Superior temporal gyrus (tissue), 1 donor: ENCODE measurements around the gene NES.

Source experiments
- DNase-seq: peaks from one replicate; pipeline ENCODE4 v3.0.0-alpha.2; 2016; ENCODE audit errors: extremely low spot score

NES gene

GRCh38 chr1:156623946-156624813 is 53.0 kb downstream of the NES start:
- DNase-seq, result peak; percentile 57

DNA sequence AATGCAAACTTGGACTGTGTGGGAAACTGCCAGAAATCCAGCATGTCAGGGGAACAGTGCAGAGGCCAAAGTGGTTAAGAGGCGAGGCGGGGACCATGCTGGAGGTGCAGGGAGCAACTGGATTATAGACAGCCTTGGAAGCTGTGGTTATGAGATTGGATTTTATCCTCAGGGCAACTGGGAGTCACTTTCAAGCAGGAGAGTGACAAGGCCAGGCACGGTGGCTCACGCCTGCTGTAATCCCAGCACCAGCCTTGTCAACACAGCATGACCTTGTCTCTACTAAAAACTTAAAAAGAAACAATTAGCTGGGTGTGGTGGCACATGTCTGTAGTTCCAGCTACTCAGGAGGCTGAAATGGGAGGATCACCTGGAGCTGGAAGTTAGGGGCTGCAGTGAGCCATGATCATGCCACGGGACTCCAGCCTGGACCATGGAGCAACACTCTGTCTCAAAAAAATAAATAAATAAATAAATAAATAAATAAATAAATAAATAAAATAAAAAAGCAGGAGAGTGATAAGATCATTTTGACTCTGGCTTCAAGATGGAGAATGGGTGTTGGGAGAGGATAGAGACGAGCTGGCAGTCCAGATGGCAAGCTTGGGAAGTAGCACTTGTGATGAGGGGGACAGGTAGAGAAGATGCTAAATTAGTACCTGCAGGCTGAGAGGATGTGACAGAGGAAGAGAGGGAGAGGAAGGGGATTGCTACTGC is 54.5 kb downstream of the NES start:
- DNase-seq, result no peak

GRCh38 chr1:156619582-156619955 is 57.6 kb downstream of the NES start:
- DNase-seq, result no peak

DNA sequence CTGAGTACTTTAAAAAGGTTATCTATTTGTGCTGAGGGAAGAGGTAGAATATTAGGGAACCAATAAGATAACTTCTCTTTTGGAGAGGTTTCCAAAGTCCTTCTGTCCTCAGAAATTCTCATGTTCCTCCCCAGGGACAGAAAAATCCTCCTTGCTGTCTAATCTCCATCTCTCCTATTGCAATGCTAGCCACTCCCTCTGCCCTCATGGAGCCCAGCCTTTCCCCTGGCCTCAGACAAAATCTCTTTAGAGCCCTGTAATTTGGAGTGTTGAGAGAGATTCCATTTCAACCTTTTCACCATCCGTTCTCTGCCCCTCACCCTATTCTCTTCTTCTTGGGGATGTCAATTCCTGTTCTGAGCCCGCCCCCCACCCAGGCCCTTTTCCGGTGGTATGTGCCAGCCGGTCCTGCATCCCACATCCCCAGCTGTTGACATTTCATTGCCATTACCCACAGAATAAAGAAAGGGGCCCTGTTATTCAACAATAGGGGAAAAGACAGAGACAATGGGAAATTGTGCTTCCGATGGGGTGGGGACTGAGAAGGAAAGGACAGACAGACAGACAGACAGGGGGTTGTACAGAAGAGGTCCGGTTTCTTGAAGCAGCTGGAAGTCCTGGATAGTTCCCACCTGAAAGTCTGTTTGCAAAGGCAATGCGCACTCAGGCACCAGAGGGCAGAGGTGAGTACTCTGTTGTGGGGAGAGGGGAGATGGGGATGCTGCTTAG is 58.2 kb downstream of the NES start, which contains the start of gene HAPLN2:
TSS of gene HAPLN2 (plus strand) at position 563 of the 729 bp plus-strand sequence. CDS start 4,076 bp downstream, outside the sequence.
- peak; percentile 82 for DNase-seq
